Measurements from ENCODE around the gene PODXL. TPM values are rescaled to one million over a fixed set of nuclear protein-coding genes. Genes with fewer than 3 reads are reported as not detected.

PODXL gene
- total RNA-seq, 1 experiment from 2014 or later: 37.5 TPM

- no peak overlapping the region for H3K27ac ChIP-seq (ENCODE audit: low read depth, low read length)
- TF ChIP-seq, protein P1, sequence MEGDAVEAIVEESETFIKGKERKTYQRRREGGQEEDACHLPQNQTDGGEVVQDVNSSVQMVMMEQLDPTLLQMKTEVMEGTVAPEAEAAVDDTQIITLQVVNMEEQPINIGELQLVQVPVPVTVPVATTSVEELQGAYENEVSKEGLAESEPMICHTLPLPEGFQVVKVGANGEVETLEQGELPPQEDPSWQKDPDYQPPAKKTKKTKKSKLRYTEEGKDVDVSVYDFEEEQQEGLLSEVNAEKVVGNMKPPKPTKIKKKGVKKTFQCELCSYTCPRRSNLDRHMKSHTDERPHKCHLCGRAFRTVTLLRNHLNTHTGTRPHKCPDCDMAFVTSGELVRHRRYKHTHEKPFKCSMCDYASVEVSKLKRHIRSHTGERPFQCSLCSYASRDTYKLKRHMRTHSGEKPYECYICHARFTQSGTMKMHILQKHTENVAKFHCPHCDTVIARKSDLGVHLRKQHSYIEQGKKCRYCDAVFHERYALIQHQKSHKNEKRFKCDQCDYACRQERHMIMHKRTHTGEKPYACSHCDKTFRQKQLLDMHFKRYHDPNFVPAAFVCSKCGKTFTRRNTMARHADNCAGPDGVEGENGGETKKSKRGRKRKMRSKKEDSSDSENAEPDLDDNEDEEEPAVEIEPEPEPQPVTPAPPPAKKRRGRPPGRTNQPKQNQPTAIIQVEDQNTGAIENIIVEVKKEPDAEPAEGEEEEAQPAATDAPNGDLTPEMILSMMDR (IDR thresholded peaks at IDR 0.05 in 2 of 3, conservative IDR thresholded peaks at IDR 0.05 in 1 of 3; ENCODE audit: borderline replicate concordance in 1 of 3, insufficient read depth in 1 of 3, low read depth in 2 of 3, low read length in 2 of 3): no peak
- TF ChIP-seq TCF7L2 (IDR thresholded peaks at IDR 0.05; ENCODE audit: borderline replicate concordance, extremely low read depth, insufficient read depth, insufficient read length): no peak
- TF ChIP-seq EGR1 (IDR thresholded peaks at IDR 0.05; ENCODE audit: low read depth): no peak
- no peak for TF ChIP-seq POLR2AphosphoS5 (IDR thresholded peaks at IDR 0.05; ENCODE audit: low read depth, low read length)
- TF ChIP-seq, protein P2, sequence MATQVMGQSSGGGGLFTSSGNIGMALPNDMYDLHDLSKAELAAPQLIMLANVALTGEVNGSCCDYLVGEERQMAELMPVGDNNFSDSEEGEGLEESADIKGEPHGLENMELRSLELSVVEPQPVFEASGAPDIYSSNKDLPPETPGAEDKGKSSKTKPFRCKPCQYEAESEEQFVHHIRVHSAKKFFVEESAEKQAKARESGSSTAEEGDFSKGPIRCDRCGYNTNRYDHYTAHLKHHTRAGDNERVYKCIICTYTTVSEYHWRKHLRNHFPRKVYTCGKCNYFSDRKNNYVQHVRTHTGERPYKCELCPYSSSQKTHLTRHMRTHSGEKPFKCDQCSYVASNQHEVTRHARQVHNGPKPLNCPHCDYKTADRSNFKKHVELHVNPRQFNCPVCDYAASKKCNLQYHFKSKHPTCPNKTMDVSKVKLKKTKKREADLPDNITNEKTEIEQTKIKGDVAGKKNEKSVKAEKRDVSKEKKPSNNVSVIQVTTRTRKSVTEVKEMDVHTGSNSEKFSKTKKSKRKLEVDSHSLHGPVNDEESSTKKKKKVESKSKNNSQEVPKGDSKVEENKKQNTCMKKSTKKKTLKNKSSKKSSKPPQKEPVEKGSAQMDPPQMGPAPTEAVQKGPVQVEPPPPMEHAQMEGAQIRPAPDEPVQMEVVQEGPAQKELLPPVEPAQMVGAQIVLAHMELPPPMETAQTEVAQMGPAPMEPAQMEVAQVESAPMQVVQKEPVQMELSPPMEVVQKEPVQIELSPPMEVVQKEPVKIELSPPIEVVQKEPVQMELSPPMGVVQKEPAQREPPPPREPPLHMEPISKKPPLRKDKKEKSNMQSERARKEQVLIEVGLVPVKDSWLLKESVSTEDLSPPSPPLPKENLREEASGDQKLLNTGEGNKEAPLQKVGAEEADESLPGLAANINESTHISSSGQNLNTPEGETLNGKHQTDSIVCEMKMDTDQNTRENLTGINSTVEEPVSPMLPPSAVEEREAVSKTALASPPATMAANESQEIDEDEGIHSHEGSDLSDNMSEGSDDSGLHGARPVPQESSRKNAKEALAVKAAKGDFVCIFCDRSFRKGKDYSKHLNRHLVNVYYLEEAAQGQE (IDR thresholded peaks at IDR 0.05; ENCODE audit: low read depth): no peak
- no peak for TF ChIP-seq JUND (IDR thresholded peaks at IDR 0.05)
- TF ChIP-seq ATF3 (IDR thresholded peaks at IDR 0.05): no peak
- no peak overlapping the region for H3K4me3 ChIP-seq (replicated peaks in 1 of 2; ENCODE audit: low read depth in 1 of 2, low read length in 2 of 2)
- H3K27me3 ChIP-seq (ENCODE audit: insufficient read depth, low read length): no peaks in the 10 kb centered on the region
- intact Hi-C loops (cut with micrococcal nuclease): no loop called here
- DNase-seq (ENCODE audit: low read depth, low spot score) (no peak), ATAC-seq (no peak)
- no peaks in the 10 kb centered on the region for H3K4me1 ChIP-seq (ENCODE audit: control insufficient read depth in 1 of 2, insufficient read depth in 2 of 2, low read length in 2 of 2)
- no peaks in the 10 kb centered on the region for H3K79me2 ChIP-seq (ENCODE audit: insufficient read depth, low read length)
- H3K4me2 ChIP-seq (ENCODE audit: low read length): no peak overlapping the region
- H4K20me1 ChIP-seq (ENCODE audit: insufficient read depth): no peaks in the 10 kb centered on the region
- ChIA-PET RAD21 (ENCODE audit: low non-redundant PET in 1 of 2, low total read pairs in 2 of 2, uncharacterized antibody in 2 of 2, unreplicated experiment in 2 of 2) (no interaction called here), POLR2A (no interaction called here), CTCF (no interaction called here)
- H3K9me3 ChIP-seq (ENCODE audit: control insufficient read depth in 1 of 2, insufficient read depth in 1 of 2, low read depth in 1 of 2, low read length in 2 of 2): no peaks in the 10 kb centered on the region
- no peaks in the 10 kb centered on the region for H3K36me3 ChIP-seq (ENCODE audit: control insufficient read depth in 1 of 2, insufficient read depth in 2 of 2, low read length in 2 of 2)
- no peak overlapping the region for H3K9ac ChIP-seq (ENCODE audit: low read length)
- H2AFZ ChIP-seq (ENCODE audit: low read depth, low read length, poor library complexity, severe bottlenecking): no peak overlapping the region
- H3K9me2 ChIP-seq (ENCODE audit: insufficient read depth): no peaks in the 10 kb centered on the region
- no TSS peak for BruUV-seq (replicated peaks)
These were observed 18.3 kb upstream of the PODXL start for GRCh38 chr7:131574741-131575140.

Measured in HCT116 (cell line).